ENCODE measurements around the gene RMI2. TPM values are rescaled to one million over a fixed set of nuclear protein-coding genes. Genes with fewer than 3 reads are reported as not detected.

The RMI2 gene
- total and polyA plus RNA-seq, 2 of the 8 experiments (the other 6 are each of a cell fraction or from before 2014, with no cell fraction given): 58.2 to 96.0 TPM

DNA sequence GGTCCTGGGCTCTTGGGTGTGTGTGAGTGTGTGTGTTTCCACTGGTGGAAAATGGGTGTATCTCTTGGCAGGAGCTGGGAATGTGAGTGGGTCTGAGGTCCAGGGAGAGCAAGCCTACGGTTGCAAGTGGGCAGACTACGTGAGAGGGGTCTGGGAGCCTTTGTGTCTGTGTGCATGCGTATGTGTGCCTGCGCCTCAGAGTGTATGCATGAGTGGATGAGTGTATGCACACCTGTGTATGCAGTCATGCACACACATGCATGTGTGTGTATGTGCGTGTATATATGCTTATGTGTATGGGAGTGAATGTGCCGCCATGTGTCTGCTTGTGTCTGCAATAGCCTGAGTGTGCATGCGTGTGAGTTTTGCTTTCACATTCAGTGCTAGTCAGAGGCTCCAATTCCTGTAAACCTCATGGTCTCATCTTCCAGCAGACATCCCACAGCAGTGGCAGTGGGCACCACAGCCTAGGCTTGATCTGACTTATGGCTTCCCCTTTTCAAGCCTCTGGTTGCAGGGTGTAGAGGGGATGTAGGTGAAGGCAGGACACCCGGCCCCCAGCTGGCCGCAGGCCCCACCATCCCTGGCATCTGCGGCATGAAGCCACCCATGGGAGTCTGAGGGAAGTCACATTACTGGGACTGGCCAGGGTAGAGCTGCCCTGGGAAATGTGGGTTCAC, 19.7 kb upstream of the RMI2 start (continued):
- TF ChIP-seq ZNF274 (IDR thresholded peaks at IDR 0.05; ENCODE audit: borderline replicate concordance, extremely low read depth, low read length): no peak
- TF ChIP-seq GABPA (IDR thresholded peaks at IDR 0.05; ENCODE audit: borderline replicate concordance, insufficient read depth, low read length): no peak
- TF ChIP-seq, protein P1, sequence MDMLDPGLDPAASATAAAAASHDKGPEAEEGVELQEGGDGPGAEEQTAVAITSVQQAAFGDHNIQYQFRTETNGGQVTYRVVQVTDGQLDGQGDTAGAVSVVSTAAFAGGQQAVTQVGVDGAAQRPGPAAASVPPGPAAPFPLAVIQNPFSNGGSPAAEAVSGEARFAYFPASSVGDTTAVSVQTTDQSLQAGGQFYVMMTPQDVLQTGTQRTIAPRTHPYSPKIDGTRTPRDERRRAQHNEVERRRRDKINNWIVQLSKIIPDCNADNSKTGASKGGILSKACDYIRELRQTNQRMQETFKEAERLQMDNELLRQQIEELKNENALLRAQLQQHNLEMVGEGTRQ (IDR thresholded peaks at IDR 0.05; ENCODE audit: low read length): no peak
- TF ChIP-seq SIX5 (IDR thresholded peaks at IDR 0.05; ENCODE audit: low read depth, low read length): no peak
- TF ChIP-seq RXRA (IDR thresholded peaks at IDR 0.05; ENCODE audit: insufficient read depth, low read depth, low read length): no peak
- no peak for TF ChIP-seq SP2 (IDR thresholded peaks at IDR 0.05; ENCODE audit: low read length)
- TF ChIP-seq KDM1A (IDR thresholded peaks at IDR 0.05; ENCODE audit: borderline replicate concordance, low read length): no peak
- TF ChIP-seq CHD2 (IDR thresholded peaks at IDR 0.05; ENCODE audit: low read length): no peak
- no peak for TF ChIP-seq EP300 (IDR thresholded peaks at IDR 0.05; ENCODE audit: borderline replicate concordance in 1 of 2, low read depth in 2 of 2, low read length in 2 of 2)
